Measurements from ENCODE around the gene IFI27L2.

- TF ChIP-seq POLR2A (IDR thresholded peaks at IDR 0.05; ENCODE audit: low read depth, low read length) (no peak), POLR2AphosphoS5 (IDR thresholded peaks at IDR 0.05; ENCODE audit: low read depth, low read length) (no peak)
Observed at GRCh38 chr14:94144765-94145164, 15.4 kb upstream of the IFI27L2 start.
